HG02759 (cell line): ENCODE data around the gene ZFYVE28.
"Not testable (repeated sequence)": the region's sequence is repeated elsewhere in the genome, so short reads cannot be mapped to it uniquely, and the experiment has no call there.

Experiments used
- ATAC-seq: cut with Tn5 transposase; IDR thresholded peaks from one replicate; pipeline ENCODE4 v1.9.1; 2021; ENCODE audit warnings: mild to moderate bottlenecking, moderate library complexity; ENCODE audit not compliant: unreplicated experiment

Gene ZFYVE28

DNA sequence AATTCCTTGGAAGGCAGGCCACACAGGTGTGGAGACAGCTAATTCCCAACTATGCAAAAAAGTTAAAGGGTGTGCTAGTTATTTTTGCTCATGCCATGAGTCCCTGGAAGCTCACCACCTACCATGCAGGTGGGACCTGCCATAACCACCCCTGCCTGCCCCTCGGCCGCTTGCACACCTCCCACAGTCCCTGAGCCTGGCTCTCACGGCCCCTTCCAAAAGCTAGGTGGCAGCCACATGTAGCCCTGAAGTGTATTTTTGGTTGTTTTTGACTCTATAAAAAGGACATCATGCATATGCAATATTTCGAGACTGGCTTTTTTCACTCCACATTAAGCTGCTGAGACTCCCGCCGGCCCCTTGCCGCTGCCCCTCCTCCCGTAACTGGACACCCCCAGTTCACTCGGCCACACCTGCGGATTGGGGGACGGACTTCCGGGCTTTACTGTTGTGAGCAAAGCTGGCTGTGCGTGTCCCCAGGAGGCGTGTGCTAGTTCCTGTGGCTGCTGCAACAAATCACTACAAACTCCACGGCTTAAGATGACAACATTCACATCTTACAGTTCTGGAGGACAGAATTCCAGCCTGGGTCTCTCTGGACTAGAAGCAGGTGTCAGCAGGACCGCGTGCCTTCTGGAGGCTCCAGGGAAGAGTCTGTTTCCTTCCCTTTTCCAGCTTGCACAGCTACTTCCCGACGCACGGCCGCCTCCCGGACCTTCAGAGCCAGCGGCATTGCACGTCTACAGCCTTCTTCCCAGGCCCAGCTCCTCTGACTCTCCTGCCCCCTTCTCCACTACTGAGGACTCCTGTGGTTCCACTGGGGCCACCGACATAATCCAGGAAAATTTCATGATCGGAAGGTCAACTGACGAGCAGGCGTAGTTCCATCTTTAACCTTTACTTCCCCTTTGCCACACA is 24.8 kb downstream of the ZFYVE28 start:
- ATAC-seq, result no peak

DNA sequence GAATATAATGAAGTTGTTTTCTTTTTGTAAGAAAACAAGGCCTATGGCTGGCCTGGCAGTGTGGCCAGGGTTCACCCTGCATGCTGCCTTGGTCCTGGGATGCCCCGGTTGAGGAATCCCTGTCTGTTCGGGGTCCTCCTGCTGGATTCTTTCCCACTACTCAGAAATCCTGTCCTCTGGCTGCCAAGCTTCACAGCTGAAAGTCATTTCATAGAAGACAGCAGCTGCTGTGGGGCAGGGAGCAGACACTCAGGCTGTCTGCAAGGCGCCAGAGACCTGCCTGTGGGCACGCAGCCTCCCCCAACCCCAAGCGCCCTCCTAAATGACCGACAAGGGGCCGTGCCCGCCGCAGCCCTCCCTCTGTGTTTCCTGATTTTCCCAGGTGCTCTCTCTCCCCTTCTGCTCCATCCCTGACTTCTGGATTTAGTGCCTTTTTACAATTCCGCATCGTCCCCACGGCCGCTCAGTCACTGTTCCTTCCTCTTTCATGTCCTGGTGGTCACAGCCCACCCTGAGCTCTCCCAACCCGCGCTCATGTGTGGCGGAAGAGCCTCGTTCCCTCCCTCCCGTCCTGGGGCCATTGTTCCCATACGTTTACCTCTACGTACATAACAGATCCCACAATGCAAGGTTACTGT is 27.5 kb downstream of the ZFYVE28 start:
- no peak for ATAC-seq

DNA sequence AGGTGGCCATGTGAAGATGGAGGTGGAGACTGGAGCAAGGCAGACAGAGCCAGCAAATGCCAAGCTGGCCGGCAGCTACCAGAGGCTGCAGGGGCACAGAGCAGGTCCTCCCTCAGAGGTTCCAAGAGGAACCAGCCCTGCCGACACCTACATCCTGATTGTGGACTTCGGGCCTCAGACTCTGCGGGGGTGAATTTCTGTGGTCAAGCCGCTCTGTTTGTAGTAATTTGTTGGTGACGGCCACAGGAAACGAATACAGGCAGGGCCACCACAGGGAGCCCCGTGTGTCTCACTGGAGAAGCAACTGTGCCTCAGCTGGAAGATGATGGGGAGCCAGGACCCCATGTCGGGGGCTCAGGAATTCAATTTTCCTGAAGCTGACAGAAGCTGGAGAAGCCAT is 28.3 kb downstream of the ZFYVE28 start:
- ATAC-seq, result no peak

DNA sequence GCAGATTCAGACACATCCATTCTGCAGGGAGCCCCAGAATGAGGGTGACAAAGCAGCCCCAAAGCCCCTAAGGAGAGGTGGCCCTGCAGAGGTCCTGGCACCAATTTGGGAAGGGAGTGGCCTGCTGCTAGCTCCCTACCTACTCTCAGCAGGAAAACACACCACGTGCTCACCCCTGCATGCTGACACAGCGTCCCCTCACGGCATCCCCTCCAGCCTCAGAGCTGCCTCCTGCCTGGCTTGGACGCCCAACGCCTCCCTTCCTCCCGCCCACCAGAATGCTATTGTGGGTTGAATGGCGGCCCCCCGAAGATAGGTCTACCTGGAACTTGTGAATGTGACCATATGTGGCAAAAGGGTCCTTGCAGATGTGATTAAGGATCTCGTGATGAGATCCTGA is 28.8 kb downstream of the ZFYVE28 start:
- no peak for ATAC-seq

DNA sequence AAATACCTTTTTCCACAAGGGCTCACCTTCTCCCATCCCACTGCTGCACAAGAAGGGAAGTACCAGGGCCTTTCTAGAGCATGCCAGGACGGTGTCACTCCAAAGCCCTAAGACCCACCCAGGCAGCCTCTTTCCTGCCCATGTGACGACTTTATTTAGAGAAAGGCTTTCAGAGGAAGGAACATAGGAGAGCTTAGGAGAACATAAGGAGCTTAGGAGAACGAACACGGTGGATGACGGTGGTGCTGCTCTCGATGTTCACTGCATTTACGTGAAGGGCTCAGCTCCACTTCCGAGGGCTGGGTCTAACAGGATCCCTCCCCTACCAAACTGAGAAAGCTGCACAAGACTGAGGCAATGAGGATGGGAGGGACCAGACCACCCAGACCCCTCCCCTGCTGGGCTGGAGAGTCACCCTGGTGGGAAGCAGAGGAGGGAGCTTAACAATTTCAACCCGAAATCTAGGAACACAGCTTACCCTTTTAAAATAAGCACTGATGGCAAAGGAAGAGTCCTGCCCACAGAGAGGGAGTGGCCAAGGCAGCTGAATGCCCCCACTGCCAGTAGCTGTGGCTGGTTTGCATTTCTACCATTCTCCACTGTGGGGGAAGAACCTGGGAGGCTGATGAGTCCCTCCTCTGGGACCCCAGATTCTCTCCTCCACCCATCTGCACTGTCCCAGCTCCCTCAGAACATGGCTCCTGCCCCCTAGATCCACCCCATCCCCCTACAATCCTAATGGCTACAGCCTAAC is 29.8 kb downstream of the ZFYVE28 start:
- ATAC-seq, result no peak

DNA sequence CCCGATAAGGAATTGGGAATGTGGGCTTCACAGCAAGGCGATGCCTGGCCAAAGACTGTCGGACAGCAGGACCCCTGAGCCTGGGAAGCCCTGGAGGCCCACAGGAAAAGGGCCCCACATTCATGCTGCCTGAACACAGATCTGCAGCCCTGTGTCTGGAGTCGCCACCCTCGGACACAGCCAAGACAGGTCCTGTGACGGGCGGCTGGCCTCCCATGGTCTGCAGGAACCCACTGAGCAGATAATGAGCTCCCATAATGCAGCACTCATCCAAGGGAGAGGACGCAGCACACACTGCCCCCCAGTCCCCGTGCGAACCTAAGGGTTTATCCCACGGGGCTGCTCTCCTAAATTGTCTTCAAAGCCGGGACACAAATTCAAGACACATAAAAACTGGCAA is 30.6 kb downstream of the ZFYVE28 start:
- ATAC-seq, result no peak

DNA sequence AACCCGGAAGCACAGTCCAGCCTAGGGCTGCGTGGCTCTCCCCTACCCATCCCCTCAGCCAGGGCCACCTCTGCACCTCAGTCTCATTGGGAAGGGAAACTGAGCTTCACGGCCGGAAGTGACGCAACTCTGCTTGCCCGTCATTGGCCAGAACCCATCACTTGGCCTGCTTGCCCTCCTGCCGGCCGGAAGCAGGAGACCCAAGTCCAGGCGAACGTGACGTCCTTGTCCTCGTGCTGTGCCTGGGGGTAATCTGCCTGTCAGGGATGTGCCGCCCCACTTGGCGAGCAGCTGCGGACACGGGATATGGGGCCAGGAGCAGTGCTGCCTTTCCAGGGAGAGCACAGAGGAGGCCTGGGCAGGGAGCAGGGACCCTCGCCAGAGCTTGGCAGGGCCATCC is 31.2 kb downstream of the ZFYVE28 start:
- ATAC-seq, result no peak

DNA sequence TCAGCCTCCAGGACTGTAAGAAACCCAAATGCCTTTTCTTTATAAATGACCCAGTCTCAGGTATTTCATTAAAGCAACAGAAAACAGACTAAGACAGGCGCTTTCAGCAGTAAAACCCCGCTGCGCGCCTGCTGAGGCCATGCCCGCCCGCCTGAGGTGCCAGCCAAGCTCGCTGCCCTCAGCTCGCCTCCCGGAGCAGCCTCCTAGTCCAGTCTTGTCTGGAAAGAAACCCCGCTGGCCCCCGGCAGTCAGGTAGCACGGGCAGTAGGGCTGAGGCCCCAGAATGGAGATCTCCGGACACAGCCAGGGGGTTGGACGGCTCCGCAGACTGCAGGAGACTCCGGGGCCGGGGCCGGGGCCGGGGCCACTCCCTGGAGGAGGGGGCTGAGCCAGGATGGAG is 31.7 kb downstream of the ZFYVE28 start:
- no peak for ATAC-seq

DNA sequence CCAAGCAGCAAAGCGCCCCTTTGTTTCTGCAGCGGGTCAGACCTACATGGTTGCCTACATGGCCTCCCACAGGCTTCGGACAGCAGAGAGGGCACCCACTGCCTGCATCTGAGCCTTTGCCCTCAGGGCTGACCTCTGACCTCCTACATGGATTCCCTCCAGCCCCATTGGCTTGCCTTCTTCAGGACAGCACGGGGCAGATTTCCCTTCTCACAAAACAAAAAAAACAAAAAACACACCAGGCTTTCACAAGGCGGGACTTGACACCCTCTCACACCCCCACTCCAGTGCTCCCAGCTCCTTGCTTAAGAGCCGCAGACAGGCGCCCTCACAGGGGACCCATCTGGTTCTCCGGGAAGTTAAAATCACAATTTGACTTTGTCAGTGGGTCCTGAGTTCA is 32.9 kb downstream of the ZFYVE28 start:
- ATAC-seq, result no peak

DNA sequence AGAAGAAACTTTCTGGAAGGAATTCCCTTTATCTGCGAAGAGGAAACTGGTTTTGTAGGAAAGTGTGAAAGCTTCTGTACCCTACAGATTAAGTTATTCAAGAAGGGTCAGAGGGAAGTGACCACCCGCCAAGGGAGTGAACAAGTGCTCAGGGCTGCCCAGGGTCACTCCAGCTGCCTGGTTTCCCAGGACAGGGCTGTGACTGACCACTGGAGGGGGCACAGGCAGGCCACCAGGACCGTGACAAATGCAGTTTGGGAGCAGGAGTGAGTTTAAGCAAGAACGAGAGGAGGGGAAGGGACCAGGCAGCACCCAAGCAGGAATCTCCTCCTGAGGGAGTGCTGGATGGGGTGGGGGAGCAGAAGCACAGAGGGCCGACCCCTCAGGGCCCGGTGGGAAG is 34.2 kb downstream of the ZFYVE28 start:
- ATAC-seq, result no peak

DNA sequence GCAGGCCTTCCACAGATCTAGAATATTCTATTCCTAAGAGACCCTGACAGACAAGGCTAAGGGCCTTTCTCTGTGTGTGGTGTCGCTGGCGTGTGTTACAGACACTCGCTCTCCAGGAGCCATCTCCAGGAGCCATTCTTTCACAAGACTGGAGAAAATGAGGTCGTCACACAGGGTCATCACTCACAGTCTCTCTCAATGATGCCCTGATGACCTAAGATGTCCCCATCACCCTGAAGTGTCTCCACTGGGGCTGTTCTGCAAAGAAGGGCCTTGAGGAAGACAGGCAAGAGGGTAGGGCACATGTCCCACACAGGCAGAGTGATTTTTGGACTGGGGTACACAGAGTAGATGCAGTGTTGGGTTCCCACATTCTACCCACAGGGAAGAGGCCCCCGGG is 34.7 kb downstream of the ZFYVE28 start:
- ATAC-seq, result no peak

DNA sequence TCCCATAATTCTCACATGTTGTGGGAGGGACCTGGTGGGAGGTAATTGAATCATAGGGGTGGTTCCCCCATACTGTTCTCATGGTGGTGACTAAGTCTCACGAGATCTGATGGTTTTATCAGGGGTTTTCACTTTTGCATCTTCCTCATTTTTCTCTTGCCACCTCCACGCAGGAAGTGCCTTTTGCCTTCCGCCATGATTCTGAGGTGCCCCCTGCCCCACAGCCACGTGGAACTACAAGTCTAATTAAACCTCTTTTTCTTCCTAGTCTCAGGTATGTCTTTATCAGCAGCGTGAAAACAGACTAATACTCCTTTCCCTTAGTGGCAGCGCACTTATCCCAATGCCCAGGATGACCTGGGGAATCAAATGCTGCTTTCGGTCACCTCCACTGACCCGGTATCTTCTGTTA is 35.2 kb downstream of the ZFYVE28 start:
- not testable (repeated sequence) for ATAC-seq

DNA sequence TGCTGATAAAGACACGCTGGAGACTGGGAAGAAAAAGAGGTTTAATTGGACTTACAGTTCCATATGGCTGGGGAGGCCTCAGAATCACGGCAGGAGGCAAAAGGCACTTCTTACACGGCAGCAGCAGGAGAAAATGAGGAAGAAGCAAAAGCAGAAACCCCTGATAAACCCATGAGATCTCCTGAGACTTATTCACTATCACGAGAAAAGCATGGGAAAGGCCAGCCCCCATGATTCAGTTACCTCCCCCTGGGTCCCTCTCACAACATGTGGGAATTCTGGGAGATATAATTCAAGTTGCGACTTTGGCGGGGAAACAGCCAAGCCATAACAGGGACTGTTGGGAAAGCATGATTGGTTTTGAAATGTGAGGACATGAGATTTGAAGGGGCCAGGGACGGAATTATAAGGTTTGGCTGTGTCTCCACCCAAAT is 35.7 kb downstream of the ZFYVE28 start:
- not testable (repeated sequence) for ATAC-seq

DNA sequence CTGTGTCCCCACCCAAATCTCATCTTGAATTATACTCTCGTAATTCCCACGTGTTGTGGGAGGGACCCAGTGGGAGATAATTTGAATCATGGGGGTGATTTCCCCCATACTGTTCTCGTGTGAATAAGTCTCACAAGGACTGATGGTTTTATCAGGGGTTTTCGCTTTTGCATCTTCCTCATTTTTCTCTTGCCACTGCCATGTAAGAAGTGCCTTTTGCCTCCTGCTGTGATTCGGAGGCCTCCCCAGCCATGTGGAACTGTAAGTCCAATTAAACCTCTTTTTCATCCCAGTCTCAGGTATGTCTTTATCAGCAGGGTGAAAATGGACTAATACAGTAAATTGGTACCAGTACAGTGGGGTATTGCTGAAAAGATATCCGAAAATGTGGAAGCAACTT is 37.9 kb downstream of the ZFYVE28 start:
- ATAC-seq, result not testable (repeated sequence)

DNA sequence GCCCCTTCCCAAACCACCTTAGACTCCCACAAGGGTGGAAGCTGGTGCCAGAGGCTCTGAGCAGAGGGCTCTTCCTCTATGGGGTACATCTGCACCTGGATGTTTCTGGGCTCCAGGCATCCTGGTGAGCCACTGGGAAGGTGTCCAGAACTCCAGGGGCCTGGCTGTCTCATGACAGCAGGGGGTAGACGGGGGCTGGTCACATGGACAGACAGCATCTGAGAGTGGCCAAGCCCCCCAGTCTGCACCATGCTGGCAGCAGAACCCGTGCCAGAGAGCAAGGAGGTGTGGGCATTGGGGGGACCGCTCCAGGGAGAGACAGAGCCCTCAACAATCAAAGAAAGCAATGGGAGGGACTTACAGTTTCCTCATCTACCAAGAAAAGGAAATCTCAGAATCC is 39.5 kb downstream of the ZFYVE28 start:
- no peak for ATAC-seq

DNA sequence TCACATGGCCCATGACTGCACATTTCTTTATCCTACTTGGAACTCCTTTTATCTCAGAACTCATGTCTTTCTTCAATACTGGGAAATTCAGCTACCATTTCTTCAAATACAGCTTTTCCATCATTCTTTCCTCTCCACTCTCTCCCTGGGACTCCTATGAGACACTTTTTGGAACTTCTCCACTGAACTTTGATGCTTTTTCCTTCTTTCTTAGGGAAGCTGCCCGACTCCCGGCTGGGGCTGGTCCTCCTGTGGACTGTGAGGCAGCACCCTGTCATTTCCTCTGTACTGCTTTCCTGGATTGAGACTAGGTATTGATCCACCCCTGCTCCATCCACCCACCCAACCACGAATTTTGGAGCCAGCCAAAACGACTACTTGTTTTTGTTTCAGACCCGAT is 40.0 kb downstream of the ZFYVE28 start:
- no peak for ATAC-seq

DNA sequence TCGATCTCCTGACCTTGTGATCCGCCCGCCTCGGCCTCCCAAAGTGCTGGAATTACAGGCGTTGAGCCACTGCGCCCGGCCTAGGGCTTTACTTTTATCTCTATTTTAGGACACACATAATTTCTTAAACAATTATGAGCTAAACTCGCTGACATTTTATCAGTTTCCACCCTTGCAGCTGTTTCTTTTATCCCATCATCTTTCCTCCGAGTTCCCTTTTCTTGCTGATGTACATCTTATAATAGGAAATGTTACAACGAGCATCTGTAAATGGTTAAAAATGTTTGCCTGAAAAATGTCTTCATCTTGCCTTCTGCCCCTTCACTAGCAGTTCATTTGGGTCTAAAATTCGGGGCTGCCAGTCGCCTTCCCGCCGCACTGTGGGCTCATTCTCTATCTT is 41.2 kb downstream of the ZFYVE28 start:
- no peak for ATAC-seq

DNA sequence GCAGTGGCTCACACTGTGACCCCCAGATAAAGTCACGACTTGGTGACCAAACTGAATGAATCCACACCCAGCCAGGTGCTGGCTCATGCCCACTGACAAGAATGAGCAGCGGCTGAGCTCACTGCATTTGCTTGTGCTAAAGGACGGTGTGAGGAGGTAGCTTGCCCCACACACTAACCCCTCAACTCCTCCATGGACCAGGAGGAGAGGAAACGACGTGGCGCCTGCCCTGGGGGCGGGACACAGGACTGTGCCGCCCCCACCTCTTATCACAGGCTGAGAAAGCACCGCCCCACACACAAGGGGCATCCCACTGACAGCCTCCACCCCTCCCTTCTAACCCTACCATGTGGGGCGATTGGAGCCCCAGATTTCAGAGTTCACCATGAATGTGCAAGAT is 43.0 kb downstream of the ZFYVE28 start:
- ATAC-seq, result no peak

DNA sequence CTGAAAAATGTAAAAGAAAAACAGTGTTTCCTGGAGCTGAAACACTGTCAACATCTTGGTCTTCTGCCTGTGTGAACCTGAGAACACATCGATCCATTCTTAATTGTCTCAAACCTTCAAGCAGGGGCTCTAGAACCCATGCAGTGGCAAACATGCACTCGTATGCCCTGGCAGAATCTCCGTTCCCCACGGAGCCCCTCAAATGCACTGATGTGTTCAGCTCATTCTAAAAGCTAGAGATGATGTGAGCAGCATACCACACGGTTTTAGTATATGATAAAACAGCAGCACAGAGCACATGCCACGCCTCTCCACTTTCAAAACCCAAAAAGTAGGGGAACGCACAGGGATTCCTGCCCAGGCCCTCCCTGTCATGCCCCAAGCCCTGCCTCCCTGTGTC is 44.9 kb downstream of the ZFYVE28 start:
- ATAC-seq, result no peak

DNA sequence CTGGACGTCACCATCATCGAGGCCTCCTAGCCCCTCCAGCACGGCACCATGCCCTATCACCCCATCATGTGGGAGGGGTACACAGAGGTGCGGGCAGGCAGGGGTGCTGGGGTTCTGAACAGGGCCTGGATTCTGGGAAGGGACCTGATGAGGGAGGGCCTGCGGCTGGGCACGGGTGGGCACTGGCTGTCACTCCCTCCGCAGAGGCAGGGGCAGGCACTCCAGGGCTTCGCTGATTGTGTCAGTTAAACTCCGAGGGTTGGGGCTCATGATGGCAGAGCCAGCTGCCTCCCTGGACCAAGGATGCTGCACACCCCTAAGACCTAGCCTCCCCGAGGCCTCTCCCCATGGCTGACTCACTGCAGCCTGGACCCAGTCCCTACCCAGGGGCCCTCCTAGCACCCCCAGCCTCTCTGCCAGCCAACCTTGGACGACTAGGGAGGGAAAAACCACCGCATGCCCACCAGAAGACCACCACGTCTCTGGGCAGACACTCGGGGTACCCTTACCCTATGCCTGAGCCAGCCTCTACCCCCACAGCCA is 45.9 kb downstream of the ZFYVE28 start:
- ATAC-seq, result no peak

DNA sequence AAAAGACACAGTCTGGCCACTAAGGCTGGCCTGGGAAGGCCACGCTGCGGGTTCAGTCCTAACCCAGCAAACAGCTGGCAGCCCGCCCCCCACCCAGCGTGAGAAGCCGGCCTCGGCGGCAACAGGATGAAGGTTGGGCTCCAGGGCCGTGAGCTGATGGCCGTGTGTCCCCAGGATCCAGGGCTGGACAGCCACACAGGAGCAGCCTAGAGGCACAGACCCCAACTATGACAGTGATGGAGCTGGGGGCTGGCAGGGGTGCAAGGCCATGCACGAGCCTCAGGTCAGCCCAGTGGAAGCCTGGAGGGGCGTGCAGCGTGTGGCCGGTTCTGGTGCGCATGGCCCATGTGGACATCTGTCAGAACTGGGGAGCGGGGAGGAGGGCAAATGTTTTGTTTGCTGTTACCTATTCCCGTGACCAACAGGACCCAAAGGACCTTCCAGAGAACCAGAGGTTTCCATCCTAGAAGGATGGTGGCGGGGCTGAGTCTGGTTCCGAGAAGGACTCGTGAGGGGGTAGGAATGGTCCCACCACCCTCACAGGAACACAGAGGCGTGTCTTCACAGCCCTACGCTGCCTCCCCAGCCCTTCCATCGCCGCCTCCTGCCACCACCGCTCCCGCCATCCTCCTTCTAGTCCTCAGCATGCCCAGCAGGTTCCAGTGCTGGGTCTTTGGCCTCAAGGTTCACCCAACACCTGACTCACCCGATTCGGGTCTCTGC is 46.5 kb downstream of the ZFYVE28 start:
- no peak for ATAC-seq
